Fibroblast of mammary gland (primary cell): ENCODE measurements around the gene RMI2.
A peak's percentile ranks its signal among the peaks of the same experiment; 100 is the strongest.

ENCODE experiments used
- DNase-seq: peaks from one replicate; pipeline ENCODE4 v3.0.0-alpha.2; 2010; ENCODE audit warnings: low read depth
- H3K4me3 ChIP-seq: 2 replicates; pipeline ENCODE4 v1.5.1; 2011; ENCODE audit warnings: low read depth, mild to moderate bottlenecking, low read length, moderate library complexity; ENCODE audit not compliant: control insufficient read depth
- TF ChIP-seq, protein P1 (sequence below): conservative IDR thresholded peaks from 2 replicates; pipeline ENCODE4 v1.5.1; 2011; ENCODE audit warnings: low read depth, low read length, inconsistent platforms; ENCODE audit not compliant: control insufficient read depth, insufficient read depth

The RMI2 gene

GRCh38 chr16:11396241-11397048 lies 51.2 kb downstream of the RMI2 start:
- TF ChIP-seq, protein P1, sequence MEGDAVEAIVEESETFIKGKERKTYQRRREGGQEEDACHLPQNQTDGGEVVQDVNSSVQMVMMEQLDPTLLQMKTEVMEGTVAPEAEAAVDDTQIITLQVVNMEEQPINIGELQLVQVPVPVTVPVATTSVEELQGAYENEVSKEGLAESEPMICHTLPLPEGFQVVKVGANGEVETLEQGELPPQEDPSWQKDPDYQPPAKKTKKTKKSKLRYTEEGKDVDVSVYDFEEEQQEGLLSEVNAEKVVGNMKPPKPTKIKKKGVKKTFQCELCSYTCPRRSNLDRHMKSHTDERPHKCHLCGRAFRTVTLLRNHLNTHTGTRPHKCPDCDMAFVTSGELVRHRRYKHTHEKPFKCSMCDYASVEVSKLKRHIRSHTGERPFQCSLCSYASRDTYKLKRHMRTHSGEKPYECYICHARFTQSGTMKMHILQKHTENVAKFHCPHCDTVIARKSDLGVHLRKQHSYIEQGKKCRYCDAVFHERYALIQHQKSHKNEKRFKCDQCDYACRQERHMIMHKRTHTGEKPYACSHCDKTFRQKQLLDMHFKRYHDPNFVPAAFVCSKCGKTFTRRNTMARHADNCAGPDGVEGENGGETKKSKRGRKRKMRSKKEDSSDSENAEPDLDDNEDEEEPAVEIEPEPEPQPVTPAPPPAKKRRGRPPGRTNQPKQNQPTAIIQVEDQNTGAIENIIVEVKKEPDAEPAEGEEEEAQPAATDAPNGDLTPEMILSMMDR = peak; percentile 91
- DNase-seq = peak; percentile 63
- no peak overlapping the region for H3K4me3 ChIP-seq

GRCh38 chr16:11398136-11398535 lies 52.9 kb downstream of the RMI2 start:
- TF ChIP-seq, protein P1 = no peak
- DNase-seq = no peak
- H3K4me3 ChIP-seq = no peak overlapping the region

- H3K4me3 ChIP-seq = no peak overlapping the region
- no peak for DNase-seq
- TF ChIP-seq, protein P1 = no peak
Observed at GRCh38 chr16:11398851-11399250, 53.6 kb downstream of the RMI2 start.

- no peak overlapping the region for H3K4me3 ChIP-seq
- no peak for DNase-seq
- TF ChIP-seq, protein P1 = no peak
Observed at GRCh38 chr16:11399261-11399831, 54.1 kb downstream of the RMI2 start.

- H3K4me3 ChIP-seq = no peak overlapping the region
- DNase-seq = no peak
- TF ChIP-seq, protein P1 = no peak
Observed at GRCh38 chr16:11400076-11400475, 54.8 kb downstream of the RMI2 start.
